ENCODE data around the gene TOGARAM2. TPM values are rescaled to one million over a fixed set of nuclear protein-coding genes. Genes with fewer than 3 reads are reported as not detected.

Gene TOGARAM2
- total RNA-seq, 1 experiment from 2014 or later: 0.76 TPM

- Histone ChIP-seq H3K36me3 (ENCODE audit: control insufficient read depth in 1 of 2, insufficient read depth in 2 of 2, low read length in 2 of 2) (no peaks in the 10 kb centered on the region), H3K79me2 (ENCODE audit: insufficient read depth, low read length) (no peaks in the 10 kb centered on the region), H2AFZ (ENCODE audit: low read depth, low read length, poor library complexity, severe bottlenecking) (no peak overlapping the region), H4K20me1 (ENCODE audit: insufficient read depth) (no peaks in the 10 kb centered on the region), H3K9ac (ENCODE audit: low read length) (no peak overlapping the region), H3K4me3 (replicated peaks in 1 of 2; ENCODE audit: low read depth in 1 of 2, low read length in 2 of 2) (no peak overlapping the region), H3K27me3 (ENCODE audit: insufficient read depth, low read length) (no peaks in the 10 kb centered on the region), H3K4me2 (ENCODE audit: low read length) (no peak overlapping the region), H3K9me3 (ENCODE audit: control insufficient read depth in 1 of 2, insufficient read depth in 1 of 2, low read depth in 1 of 2, low read length in 2 of 2) (peaks cover 0 to 8% of the 10 kb centered on the region in 2 experiments; a peak in 3 of 4 replicates), H3K27ac (ENCODE audit: low read depth, low read length) (no peak overlapping the region), H3K9me2 (ENCODE audit: insufficient read depth) (no peaks in the 10 kb centered on the region), H3K4me1 (ENCODE audit: control insufficient read depth in 1 of 2, insufficient read depth in 2 of 2, low read length in 2 of 2) (no peaks in the 10 kb centered on the region)
- no peak for DNase-seq (ENCODE audit: low read depth, low spot score)
- POLR2A ChIA-PET: no interaction called here
- TF ChIP-seq ZNF274 (IDR thresholded peaks at IDR 0.05; ENCODE audit: low read depth, low read length) (no peak), CBX3 (IDR thresholded peaks at IDR 0.05; ENCODE audit: low read depth) (no peak), YY1 (IDR thresholded peaks at IDR 0.05; ENCODE audit: extremely low read depth, insufficient replicate concordance, low read depth, low read length) (no peak), TCF7L2 (IDR thresholded peaks at IDR 0.05; ENCODE audit: borderline replicate concordance, extremely low read depth, insufficient read depth, insufficient read length) (no peak), MAX (IDR thresholded peaks at IDR 0.05) (no peak), SRF (IDR thresholded peaks at IDR 0.05; ENCODE audit: low read depth) (no peak), POLR2A (IDR thresholded peaks at IDR 0.05; ENCODE audit: borderline replicate concordance, extremely low read depth, insufficient read depth, insufficient read length) (no peak), CTCF (IDR thresholded peaks at IDR 0.05 in 2 of 3, conservative IDR thresholded peaks at IDR 0.05 in 1 of 3; ENCODE audit: borderline replicate concordance in 1 of 3, insufficient read depth in 1 of 3, low read depth in 2 of 3, low read length in 2 of 3) (no peak), POLR2AphosphoS5 (IDR thresholded peaks at IDR 0.05; ENCODE audit: low read depth, low read length) (no peak), ELF1 (IDR thresholded peaks at IDR 0.05; ENCODE audit: borderline replicate concordance, low read depth) (no peak)
- no peak for ATAC-seq
- BruUV-seq (replicated peaks): no TSS peak
- intact Hi-C loops (cut with micrococcal nuclease): no loop called here
- RAD21 ChIA-PET (ENCODE audit: low non-redundant PET in 1 of 2, low total read pairs in 2 of 2, uncharacterized antibody in 2 of 2, unreplicated experiment in 2 of 2): no interaction called here
- CTCF ChIA-PET: no interaction called here
These were observed 101.9 kb downstream of the TOGARAM2 start for GRCh38 chr2:29082804-29083495.
